Measurements from ENCODE around the gene DHRS9.

DHRS9 gene

GRCh38 chr2:169038338-169038757 lies 31.0 kb upstream of the DHRS9 start:
- no peaks in the 10 kb centered on the region for H3K9me2 ChIP-seq (replicated peaks; ENCODE audit: insufficient read depth, low read length)
- no peaks in the 10 kb centered on the region for H3K79me2 ChIP-seq (ENCODE audit: insufficient read depth, low read length)
- TF ChIP-seq CTCF (IDR thresholded peaks at IDR 0.05; ENCODE audit: insufficient read depth, low read length, poor library complexity, severe bottlenecking) (no peak), EZH2phosphoT487 (conservative IDR thresholded peaks at IDR 0.05; ENCODE audit: low read length) (no peak)
- no peak overlapping the region for H2AFZ ChIP-seq (ENCODE audit: low read depth, low read length, severe bottlenecking)
- no peak overlapping the region for H3K4me3 ChIP-seq (ENCODE audit: insufficient read depth, low read length, poor library complexity, severe bottlenecking)
- H3K9me3 ChIP-seq (ENCODE audit: insufficient read depth, low read length) = peaks cover 5% of the 10 kb centered on the region; the same call in 1 of the 2 replicates
- no peaks in the 10 kb centered on the region for H4K20me1 ChIP-seq (ENCODE audit: low read depth, low read length)
- no peaks in the 10 kb centered on the region for H3K36me3 ChIP-seq (ENCODE audit: low read length)
- no peak overlapping the region for H3K9ac ChIP-seq (ENCODE audit: low read length)
- no peaks in the 10 kb centered on the region for H3K27me3 ChIP-seq (ENCODE audit: low read length)
- H3K27ac ChIP-seq (ENCODE audit: low read depth, low read length) = no peak overlapping the region
- no peaks in the 10 kb centered on the region for H3F3A ChIP-seq (ENCODE audit: insufficient read depth)
- H3K4me2 ChIP-seq (ENCODE audit: low read depth, low read length, poor library complexity, severe bottlenecking) = no peak overlapping the region

GRCh38 chr2:169039702-169040101 lies 29.7 kb upstream of the DHRS9 start:
- Histone ChIP-seq H3K27ac (ENCODE audit: low read depth, low read length) (no peak overlapping the region), H3F3A (ENCODE audit: insufficient read depth) (no peaks in the 10 kb centered on the region), H3K36me3 (ENCODE audit: low read length) (no peaks in the 10 kb centered on the region), H4K20me1 (ENCODE audit: low read depth, low read length) (no peaks in the 10 kb centered on the region), H3K4me3 (ENCODE audit: insufficient read depth, low read length, poor library complexity, severe bottlenecking) (no peak overlapping the region), H3K9ac (ENCODE audit: low read length) (no peak overlapping the region), H3K27me3 (ENCODE audit: low read length) (no peaks in the 10 kb centered on the region), H3K79me2 (ENCODE audit: insufficient read depth, low read length) (no peaks in the 10 kb centered on the region), H3K9me2 (replicated peaks; ENCODE audit: insufficient read depth, low read length) (no peaks in the 10 kb centered on the region), H3K4me2 (ENCODE audit: low read depth, low read length, poor library complexity, severe bottlenecking) (no peak overlapping the region), H3K9me3 (ENCODE audit: insufficient read depth, low read length) (peaks cover 5% of the 10 kb centered on the region; the same call in 1 of the 2 replicates), H2AFZ (ENCODE audit: low read depth, low read length, severe bottlenecking) (no peak overlapping the region)
- no peak for TF ChIP-seq CTCF (IDR thresholded peaks at IDR 0.05; ENCODE audit: insufficient read depth, low read length, poor library complexity, severe bottlenecking)
- no peak for TF ChIP-seq EZH2phosphoT487 (conservative IDR thresholded peaks at IDR 0.05; ENCODE audit: low read length)

GRCh38 chr2:169041594-169041993 lies 27.8 kb upstream of the DHRS9 start:
- no peak overlapping the region for H2AFZ ChIP-seq (ENCODE audit: low read depth, low read length, severe bottlenecking)
- no peak overlapping the region for H3K27ac ChIP-seq (ENCODE audit: low read depth, low read length)
- H3K79me2 ChIP-seq (ENCODE audit: insufficient read depth, low read length) = no peaks in the 10 kb centered on the region
- no peaks in the 10 kb centered on the region for H3F3A ChIP-seq (ENCODE audit: insufficient read depth)
- H4K20me1 ChIP-seq (ENCODE audit: low read depth, low read length) = no peaks in the 10 kb centered on the region
- no peaks in the 10 kb centered on the region for H3K9me2 ChIP-seq (replicated peaks; ENCODE audit: insufficient read depth, low read length)
- no peaks in the 10 kb centered on the region for H3K27me3 ChIP-seq (ENCODE audit: low read length)
- no peak overlapping the region for H3K4me3 ChIP-seq (ENCODE audit: insufficient read depth, low read length, poor library complexity, severe bottlenecking)
- H3K9me3 ChIP-seq (ENCODE audit: insufficient read depth, low read length) = peaks cover 5% of the 10 kb centered on the region; the same call in 1 of the 2 replicates
- no peak overlapping the region for H3K9ac ChIP-seq (ENCODE audit: low read length)
- no peaks in the 10 kb centered on the region for H3K36me3 ChIP-seq (ENCODE audit: low read length)
- TF ChIP-seq CTCF (IDR thresholded peaks at IDR 0.05; ENCODE audit: insufficient read depth, low read length, poor library complexity, severe bottlenecking) (no peak), EZH2phosphoT487 (conservative IDR thresholded peaks at IDR 0.05; ENCODE audit: low read length) (no peak)
- no peak overlapping the region for H3K4me2 ChIP-seq (ENCODE audit: low read depth, low read length, poor library complexity, severe bottlenecking)
